ENCODE data around the gene FGD1.
"Not testable (repeated sequence)": the region's sequence is repeated elsewhere in the genome, so short reads cannot be mapped to it uniquely, and the experiment has no call there.

DNA sequence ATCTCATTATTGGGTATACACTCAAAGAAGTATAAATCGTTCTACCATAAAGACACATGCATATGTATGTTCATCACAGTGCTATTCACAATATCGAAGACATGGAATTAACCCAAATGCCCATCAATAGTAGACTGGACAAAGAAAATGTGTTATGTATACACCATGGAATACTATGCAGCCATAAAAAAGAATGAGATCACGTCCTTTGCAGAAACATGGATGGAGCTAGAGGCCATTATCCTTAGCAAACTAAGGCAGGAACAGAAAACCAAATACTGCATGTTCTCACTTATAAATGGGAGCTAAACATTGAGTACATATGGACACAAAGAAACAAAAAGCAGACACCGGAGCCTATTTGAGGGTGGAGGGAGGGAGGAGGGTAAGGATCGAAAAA, 6.2 kb downstream of the FGD1 start:
- TF ChIP-seq TAF1 (IDR thresholded peaks at IDR 0.05; ENCODE audit: low read depth, low read length); PAX5 (IDR thresholded peaks at IDR 0.05; ENCODE audit: insufficient read depth, low read length, severe bottlenecking); POLR2A (IDR thresholded peaks at IDR 0.05; ENCODE audit: low read depth, low read length); POLR2AphosphoS5 (IDR thresholded peaks at IDR 0.05; ENCODE audit: low read depth, low read length): not testable (repeated sequence)

All from GM12891 (cell line).